Mesenteric fat pad (tissue), 1 donor: Measurements from ENCODE around the gene AGBL4. TPM values are rescaled to one million over a fixed set of nuclear protein-coding genes. Genes with fewer than 3 reads are reported as not detected.
"Not testable (repeated sequence)": the region's sequence is repeated elsewhere in the genome, so short reads cannot be mapped to it uniquely, and the experiment has no call there.

Experiments used
- DNase-seq: peaks from one replicate; pipeline ENCODE4 v3.0.0-alpha.2; 2020; ENCODE audit warnings: low spot score
- long read RNA-seq: library from polyadenylated mRNA; unstranded; transcript quantifications from one replicate; pipeline ENCODE4 v2.0.0, GENCODE V29; 2020
- total RNA-seq: library from RNA; stranded (reverse); fragmentation: NEBNext Ultra II Directional; extraction: Animal tissue kit (Norgen Biotek cat#: 25700); gene quantifications from one replicate; pipeline ENCODE4 v1.2.1, GENCODE V29; 2021
- donor health status: DM: yes; HTN: yes; CAD: no.

AGBL4 gene
- total RNA-seq = 0.26 TPM
- long read RNA-seq = 0 reads

DNA sequence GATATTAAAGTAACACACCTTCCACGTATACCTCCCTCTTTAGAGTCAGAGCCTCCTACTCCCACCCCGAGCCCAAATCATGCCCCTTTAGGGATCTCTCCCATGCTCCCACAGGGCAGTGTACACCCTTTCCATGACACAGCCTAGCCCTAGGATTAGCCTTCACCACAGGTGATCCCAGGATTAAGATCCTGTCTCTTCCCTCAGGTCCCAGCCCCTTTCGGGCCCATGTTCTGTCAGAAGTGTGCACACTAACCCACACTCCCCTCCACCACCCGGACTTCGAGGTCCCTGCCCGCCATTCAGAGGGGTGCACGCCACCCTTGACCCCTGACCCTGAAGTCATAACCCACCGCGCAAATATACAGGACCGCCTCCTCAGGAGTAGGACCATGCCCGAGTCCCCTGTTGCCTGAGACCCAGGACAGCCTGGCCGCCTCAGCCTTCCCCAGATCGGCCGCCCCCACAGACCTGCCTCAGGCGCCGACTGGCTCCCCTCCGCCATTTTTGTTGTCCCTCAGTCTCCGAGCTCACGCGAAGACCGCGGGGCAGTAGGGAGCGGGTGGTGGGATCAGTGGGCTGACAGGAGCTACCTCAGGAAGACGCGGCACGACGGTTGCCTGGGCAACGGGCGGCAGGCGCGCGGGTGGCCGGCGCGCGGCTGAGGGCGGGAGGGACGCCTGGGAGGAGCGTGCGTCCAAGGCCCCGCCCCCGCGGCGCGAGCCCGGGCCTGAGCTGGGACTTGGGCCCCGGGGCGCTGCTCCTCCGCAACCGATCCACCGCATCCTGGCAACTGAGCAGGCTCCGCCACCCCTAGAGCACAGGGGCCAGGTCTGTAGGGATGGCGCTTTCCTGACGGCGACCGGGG is at the start of gene AGBL4:
Gene AGBL4, minus strand, starts transcription at position 663 of the 868 bp plus-strand sequence.
- no peak for DNase-seq

GRCh38 chr1:50066806-50067205 is 43.1 kb upstream of the AGBL4 start:
- DNase-seq = no peak

GRCh38 chr1:50060279-50060678 is 36.5 kb upstream of the AGBL4 start:
- no peak for DNase-seq

GRCh38 chr1:50048791-50049190 is 25.0 kb upstream of the AGBL4 start:
- DNase-seq = no peak

DNA sequence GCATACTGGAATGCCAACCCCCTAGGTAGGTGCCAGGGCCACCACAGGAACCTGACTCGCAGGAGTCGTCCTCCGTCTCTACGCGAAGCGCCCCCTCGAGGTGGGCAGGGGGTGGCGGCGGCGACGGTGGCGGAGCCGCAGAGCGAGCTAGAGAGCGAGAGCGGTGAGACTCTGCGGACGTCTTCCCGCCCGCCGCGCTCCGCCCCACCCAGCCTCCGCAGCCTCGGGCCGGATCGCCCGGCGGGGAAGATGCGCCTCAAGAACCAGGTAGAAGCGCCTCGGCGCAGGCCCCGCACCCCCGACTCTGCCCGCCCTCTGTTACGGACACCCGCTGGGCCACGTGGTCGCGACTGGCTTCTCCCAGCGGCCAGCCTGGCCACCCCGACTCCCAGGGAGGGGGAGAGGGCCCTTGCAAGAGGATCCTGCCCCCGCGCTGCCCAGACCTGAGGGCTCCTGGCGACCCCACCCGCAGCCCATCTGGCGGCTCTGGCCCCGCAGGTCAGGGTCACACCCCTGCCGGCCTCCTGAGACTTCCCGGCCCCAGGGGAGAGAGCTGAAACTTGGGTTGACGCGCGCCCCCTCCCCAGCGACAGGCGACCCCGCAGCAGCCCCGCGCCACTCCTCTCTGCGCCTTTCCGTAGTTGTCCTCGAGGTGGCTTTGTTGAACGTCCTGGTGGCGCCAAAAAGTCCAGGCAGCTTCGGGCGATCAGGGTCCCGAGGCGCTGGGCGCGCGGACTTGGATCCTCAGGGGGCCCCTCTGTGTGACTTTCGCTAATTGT is 24.4 kb upstream of the AGBL4 start:
- DNase-seq = no peak

- DNase-seq = no peak
Observed at GRCh38 chr1:50038237-50038809, 14.6 kb upstream of the AGBL4 start.

GRCh38 chr1:50027794-50028193 is 4.0 kb upstream of the AGBL4 start:
- DNase-seq = no peak

DNA sequence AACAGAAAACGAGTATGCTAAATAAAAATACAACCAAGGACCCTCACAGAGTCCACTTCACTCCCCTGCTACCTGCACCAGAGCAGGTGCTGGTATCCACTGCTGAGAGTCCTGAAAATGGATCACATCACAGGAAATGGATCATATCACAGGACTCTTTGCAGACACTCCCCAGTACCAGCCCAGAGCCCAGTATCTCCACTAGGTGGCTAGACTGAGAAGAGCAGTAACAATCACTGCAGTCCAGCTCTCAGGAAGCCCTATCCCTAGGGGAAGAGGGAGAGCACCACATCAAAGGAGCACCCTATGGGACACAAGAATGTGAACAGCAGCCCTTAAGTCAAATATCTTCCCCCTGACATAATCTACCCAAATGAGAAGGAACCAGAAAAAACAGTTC is 28.0 kb downstream of the AGBL4 start:
- DNase-seq = no peak

DNA sequence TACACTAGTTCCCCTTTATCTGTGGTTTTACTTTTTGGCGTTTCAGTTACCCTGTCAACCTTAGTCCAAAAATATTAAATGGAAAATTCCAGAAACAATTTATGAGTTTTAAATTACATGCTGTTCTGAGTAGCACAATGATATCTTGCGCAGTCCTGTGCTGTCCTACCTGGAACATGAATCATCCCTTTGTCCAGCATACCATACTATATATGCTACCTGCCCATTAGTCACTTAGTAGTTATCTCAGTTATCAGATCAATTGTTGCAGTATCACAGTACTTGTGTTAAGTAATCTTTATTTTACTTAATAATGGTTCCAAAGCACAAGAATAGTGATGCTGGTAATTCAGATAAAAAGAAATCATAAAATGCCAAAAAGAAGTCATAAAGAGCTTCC is 52.7 kb downstream of the AGBL4 start:
- no peak for DNase-seq

DNA sequence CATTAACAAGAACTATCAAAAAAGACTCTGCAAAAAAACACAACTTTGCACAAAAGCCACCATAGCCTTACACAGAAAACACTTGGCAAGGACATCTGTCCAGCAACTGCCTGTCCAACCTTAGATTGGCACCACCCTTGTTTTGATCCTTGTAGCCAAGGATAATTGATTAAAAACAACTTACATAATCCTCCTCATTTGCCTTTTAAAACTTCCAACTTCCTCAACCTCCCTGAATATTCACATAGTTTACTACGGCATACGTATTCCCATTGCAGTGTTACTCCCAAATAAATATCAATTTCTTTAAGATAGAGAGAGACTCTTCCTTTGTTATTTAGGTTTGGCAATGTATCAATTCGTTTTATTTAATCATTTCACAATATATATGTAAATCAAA is 72.4 kb downstream of the AGBL4 start:
- no peak for DNase-seq

DNA sequence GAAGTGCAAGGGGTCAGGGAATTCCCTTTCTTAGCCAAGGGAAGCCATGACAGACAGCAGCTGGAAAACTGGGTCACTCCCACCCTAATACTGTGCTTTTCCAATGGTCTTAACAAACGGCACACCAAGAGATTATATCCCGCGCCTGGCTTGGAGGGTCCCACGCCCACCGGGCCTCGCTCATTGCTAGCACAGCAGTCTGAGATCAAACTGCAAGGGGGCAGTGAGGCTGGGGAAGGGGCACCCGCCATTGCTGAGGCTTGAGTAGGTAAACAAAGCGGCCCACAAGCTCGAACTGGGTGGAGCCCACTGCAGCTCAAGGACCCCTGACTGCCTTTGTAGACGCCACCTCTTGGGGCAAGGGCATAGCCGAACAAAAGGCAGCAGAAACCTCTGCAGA is 108.5 kb downstream of the AGBL4 start:
- DNase-seq = not testable (repeated sequence)

DNA sequence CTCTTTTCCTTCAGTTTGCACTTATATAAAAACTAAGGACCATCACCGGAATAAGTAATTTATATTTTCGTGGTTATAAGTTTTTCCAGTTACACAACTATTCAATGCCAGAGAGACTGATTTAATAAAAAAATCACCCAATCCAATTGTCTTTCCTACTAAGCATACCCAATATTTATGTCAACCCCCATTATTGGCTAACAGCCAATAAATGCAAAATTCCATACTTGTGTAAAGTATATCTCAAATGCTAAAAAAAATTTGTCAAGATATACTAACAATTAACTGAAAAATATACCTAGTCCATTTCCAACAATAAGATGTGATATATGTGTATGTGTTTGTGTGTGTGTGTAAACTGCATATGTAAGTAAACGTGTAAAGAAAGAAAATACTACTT is 117.4 kb downstream of the AGBL4 start:
- no peak for DNase-seq

GRCh38 chr1:49864581-49864980 is 159.2 kb downstream of the AGBL4 start:
- no peak for DNase-seq

- no peak for DNase-seq
Observed at GRCh38 chr1:49854741-49855140, 169.0 kb downstream of the AGBL4 start.

DNA sequence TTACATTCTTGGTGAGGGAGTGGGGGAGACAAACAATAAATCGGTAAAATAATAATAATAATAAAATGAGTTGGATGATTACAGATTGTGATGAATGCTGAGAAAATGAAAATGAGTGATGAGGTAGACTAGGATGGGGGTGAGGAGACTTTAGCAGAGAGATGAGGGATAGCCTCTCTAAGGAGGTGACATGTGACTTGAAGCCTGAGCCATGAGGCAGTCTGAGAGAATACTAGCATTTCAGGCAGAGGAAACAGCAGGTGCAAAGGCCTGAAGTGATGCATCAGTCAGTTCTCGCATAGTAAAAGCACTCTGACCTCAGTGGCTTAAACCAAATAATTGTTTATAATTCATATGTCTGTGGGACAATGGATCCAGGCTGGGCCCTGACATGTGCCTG is 181.2 kb downstream of the AGBL4 start:
- no peak for DNase-seq

GRCh38 chr1:49841767-49842166 is 182.0 kb downstream of the AGBL4 start:
- DNase-seq = no peak

DNA sequence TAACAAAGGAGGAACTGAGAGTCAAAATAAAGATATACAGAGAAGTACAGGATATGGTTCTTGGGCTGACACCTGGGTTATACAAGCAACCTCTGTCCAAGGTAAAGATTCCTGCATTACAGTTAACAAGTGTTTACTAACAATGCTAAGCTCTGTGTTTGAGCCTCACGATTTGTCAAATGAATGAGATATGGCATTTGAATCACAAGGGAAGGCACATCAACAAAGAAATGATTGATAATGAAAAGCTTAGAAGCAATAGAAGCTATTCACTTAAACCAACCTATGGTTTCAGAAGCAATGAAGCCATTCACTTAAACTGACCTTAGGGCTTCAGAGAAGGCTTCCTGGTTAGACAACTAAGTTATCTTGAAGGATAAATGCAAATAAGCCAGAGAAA is 199.5 kb downstream of the AGBL4 start:
- no peak for DNase-seq

GRCh38 chr1:49817681-49818080 is 206.1 kb downstream of the AGBL4 start:
- no peak for DNase-seq

GRCh38 chr1:49787013-49787412 is 236.7 kb downstream of the AGBL4 start:
- not testable (repeated sequence) for DNase-seq

DNA sequence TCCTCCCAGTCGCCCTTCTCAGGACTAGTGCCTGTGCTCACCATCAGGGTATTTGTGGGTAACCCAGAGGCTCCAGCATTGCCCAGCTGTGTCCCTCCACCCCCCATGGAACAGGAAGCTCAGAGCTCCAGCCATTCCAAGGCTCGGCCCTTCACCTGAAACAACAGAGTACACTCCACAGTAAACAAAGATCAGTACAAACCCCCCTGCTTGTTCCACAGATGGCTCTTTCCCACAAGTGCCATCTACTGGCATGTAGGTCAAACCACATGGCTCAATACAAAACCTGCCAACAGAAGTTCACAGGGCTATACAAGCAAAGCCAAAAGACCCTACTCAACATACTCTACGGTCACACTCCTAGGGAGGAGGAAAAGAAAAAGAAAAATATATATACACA is 258.7 kb downstream of the AGBL4 start:
- DNase-seq = no peak

DNA sequence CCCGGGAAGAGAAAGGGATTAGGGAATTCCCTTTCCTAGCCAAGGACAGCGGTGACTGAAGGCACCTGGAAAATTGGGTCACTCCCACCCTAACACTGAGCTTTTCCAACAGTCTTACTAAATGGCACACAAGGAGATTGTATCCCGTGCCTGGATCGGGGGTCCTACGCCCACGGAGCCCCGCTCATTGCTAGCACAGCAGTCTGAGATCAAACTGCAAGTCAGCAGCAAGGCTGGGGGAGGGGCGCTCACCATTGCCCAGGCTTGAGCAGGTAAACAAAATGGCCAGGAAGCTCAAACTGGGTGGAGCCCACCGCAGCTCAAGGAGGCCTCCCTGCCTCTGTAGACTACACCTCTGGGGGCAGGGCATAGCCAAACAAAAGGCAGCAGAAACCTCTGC is 285.6 kb downstream of the AGBL4 start:
- DNase-seq = not testable (repeated sequence)

DNA sequence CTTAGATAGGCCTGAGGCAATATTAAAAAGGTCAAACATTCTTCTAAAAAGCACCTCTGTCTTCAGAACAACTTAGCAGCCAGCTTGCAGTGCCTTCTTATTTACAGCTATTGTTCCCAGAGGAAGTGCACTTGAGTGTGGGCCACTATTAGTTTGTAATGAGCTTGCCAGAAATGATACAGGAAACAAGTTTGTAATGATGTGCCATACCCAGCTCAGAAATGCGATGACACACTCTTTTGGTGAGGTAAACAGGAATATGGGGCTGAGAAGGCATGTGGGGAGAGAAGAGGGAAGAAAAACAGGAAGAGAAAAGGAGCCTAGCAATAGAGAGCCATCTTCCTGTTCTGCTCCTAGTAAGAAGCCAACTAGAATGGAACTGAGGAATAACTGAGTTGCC is 295.4 kb downstream of the AGBL4 start:
- no peak for DNase-seq
